Mammary epithelial cell (primary cell): Measurements from ENCODE around the gene NUSAP1.

Experiments used
- CTCF ChIP-seq, 2 donors: IDR thresholded peaks in 1 of 2; conservative IDR thresholded peaks in 1 of 2; 2 replicates each; pipeline ENCODE4 v1.5.1; 2011 to 2012; ENCODE audit warnings: inconsistent platforms in 2 of 2, low read length in 2 of 2, mild to moderate bottlenecking in 2 of 2, control low read depth in 1 of 2, low read depth in 1 of 2; ENCODE audit not compliant: insufficient read depth in 1 of 2; ENCODE audit errors: extremely low read depth in 1 of 2
- EZH2 ChIP-seq: IDR thresholded peaks from 2 replicates; pipeline ENCODE4 v1.6.1; 2012; ENCODE audit warnings: low read length, inconsistent platforms, borderline replicate concordance

- TF ChIP-seq CTCF (conservative IDR thresholded peaks at IDR 0.05 in 1 of 2, IDR thresholded peaks at IDR 0.05 in 1 of 2; ENCODE audit: extremely low read depth in 1 of 2, insufficient read depth in 1 of 2, low read depth in 1 of 2, low read length in 2 of 2) (peak; percentile 73 to 84), EZH2 (no peak)
Observed at GRCh38 chr15:41331833-41332193, 868 bp upstream of the NUSAP1 start.
